Hematopoietic multipotent progenitor cell treated with erythropoietin and hydrocortisone succinate and interleukin-3 and kit ligand, for 17 days (in vitro differentiated cells): ENCODE results near the gene GDPD2.

Source experiments
- DNase-seq: peaks from one replicate; pipeline ENCODE4 v3.0.0-alpha.2; 2015; ENCODE audit warnings: low spot score

Gene GDPD2

DNA sequence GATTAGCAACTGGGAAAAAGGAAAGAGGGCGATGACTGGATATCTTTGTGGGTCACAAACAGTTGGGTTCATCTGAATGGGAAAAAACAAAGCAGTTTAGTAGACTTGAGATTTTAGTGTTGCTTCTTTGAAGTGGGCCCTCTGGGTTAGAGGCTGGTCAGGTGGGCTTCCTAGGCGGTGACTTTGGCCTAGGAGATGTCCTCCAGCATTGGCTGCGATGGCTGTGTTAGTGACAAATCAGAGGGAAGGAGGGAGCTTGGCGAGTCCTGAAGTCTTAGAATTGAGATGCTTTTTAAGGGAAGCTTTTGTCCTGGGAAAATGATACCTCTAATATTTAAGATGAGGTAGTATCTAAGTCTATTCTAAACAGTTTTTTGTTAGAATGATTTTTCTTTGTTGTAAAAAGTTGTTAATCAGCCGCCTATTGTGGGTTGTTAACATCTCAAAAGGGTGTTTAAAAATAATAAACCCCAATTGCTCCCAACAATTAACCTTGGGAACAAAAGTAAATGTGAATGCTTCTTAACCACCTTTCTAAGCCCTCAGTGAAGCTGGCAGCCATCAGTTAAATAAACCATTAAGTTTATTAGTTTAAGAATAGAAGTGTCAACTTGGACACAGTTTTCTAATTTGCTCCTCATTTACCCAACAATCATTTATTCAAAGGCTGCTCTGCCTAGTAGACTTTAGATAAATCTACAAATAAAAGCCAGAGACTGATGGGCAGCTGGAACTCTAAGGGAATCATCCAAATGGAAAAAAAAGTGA, 53.2 kb downstream of the GDPD2 start:
- no peak for DNase-seq

DNA sequence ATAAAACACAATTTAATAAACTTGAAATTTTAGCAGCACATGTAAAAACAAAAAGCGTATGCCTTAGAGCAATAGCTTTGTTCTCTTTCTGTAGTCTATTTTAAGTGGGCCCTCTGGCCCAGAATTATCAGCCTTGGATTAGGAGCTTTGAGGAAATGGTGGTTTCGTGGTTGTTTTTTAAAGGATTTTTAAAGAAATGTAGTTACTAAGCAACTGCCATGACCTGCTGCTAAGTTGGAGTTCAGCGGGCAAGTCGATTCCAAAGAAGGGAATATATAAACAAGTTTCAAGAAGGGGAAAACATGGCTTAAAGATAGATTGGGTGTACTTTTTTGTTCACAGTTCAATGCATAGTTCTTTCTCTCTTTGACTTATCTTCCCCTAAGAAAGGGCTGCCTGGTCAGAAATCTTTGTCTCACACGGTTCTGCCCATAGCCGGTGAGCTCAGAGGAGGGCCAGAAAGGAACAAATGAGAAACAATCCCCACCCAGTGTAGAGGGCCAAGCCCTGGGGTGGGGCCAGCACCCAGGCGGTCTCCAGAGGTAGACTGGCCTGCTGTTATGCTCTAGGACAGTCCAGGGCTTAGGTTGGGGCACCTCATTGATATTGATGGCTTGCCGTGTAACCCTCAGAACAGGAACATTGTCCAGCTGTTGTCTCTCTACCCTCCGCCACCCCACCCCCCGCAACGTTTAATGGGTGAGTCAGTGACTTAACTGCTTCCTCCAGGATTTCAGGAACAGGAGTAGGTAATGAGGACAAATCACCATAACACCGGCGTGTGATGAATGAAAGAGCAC, 54.0 kb downstream of the GDPD2 start:
- DNase-seq, result no peak

DNA sequence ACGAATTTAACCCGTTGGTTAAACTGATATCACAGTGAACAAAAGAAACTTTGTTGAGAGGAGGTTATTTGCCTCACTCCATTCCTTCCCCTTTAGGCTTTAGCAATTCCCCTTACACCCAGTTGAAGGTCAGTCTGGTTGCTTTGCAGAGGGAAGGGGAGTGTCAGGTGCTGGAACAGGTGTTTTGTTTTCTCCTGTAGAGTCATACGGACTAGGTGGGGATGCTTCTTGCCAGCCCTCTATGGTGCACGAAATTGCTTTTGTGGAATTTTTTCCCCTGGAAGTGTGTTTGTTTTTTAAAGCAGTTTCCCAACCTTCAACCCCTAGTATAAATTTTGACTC, 54.6 kb downstream of the GDPD2 start:
- no peak for DNase-seq

DNA sequence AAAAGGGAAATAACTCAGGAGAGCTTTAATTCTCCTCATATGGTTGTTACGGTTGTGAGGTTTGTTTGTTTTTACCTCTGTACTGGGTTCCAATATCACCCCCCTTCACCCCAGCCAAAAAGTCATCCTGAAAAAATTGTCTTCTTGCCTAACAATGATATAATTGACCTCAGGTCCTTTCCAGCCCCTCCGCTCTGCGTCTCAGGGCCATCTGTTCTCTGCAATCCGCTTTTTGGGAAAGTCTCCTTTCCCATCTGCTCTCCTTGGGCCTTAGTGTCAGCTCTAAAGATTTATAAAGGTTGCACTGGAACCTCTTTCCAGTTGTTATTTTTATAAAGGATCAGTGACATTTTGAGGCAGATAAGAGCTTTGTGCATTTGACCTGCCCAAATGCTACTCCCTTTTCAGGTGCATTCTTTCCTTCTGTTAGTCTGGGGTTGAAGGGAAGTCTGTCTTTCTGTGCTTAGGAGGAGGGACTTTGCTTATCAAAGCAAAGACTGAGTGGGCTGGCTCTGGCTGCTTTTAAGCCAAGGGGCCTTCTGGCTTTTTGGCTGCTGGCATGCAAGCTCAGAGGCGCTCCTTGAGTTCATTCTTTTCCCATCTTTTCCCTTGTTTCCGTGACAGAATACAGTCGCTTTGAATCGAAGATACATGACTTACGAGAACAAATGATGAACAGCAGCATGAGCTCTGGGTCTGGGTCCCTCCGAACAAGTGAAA, 55.6 kb downstream of the GDPD2 start:
- DNase-seq, result no peak

DNA sequence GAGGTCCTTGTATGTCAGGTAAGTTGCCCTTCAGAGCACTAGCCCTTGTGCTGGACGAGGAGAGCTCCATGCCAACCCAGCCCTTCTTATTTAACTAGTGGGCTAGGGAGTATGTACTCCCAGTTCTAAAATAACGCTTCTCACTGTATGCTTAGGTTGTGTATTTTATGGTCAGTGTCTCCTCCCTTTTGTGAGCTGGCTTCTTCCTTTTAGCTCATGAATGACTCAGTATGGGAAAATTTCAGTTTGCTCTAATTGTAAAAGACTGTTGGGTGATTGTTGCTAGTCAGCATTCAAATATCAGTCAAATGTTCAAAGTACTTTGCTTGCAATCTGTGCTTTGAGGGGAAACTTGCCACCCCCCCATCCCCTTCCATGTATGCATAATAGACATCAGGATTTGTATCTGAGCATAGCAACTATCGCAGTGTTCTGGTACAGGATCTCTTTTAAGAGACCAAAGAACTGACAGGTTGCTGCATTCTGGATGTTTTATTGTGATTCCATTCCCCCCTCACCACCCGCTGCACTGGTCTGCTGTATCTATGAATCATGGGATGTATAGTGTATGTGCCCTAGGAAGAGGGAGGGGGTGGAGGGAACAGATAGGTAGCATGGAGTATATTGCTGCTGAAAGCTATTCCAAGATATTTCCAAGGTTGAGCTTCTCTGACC, 56.3 kb downstream of the GDPD2 start:
- no peak for DNase-seq

- no peak for DNase-seq
Measured at GRCh38 chrX:70479922-70480659, 57.0 kb downstream of the GDPD2 start.

DNA sequence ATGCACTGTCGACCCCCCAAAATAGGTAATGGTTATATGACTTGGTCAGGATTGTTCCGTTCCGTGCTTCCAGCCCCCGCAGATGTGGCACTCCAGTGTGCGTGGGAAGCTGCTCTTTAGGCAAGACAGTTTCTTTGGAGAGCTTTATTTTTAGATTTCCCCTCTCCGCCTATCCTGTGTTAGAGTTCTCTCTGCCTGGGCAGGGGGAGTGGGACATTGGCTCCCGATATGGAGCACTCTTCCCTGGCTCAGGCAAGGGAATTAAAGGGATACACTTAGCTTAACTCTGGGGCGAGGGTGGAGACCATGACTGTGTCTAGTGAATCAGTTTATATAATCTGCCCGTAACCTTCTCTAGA, 57.5 kb downstream of the GDPD2 start:
- no peak for DNase-seq

GRCh38 chrX:70481471-70482270, 58.6 kb downstream of the GDPD2 start:
- DNase-seq, result no peak

DNA sequence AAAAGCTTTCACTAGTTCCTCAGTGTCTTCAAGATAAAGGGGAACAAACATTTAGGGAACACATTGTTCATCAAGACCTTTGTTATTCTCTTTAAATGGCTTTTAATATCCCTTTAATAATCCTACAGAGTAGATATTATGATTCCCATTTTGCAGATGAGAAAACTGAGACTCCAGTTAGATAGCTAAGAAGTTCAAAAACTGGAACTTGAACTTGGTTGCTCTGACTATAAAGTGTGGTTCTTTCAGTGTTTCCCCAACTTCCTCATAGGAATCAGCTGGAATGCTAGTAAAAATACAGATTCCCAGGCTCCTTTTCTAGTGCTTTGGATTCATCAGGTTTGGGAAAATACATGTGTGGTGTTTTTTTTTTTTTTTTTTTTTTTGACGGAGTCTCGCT, 59.2 kb downstream of the GDPD2 start:
- no peak for DNase-seq
